HG03457 (cell line): Measurements from ENCODE around the gene FNBP1.

ENCODE experiments used
- ATAC-seq: cut with Tn5 transposase; IDR thresholded peaks from one replicate; pipeline ENCODE4 v1.9.1; 2021; ENCODE audit warnings: moderate number of reproducible peaks; ENCODE audit not compliant: unreplicated experiment

FNBP1 gene

DNA sequence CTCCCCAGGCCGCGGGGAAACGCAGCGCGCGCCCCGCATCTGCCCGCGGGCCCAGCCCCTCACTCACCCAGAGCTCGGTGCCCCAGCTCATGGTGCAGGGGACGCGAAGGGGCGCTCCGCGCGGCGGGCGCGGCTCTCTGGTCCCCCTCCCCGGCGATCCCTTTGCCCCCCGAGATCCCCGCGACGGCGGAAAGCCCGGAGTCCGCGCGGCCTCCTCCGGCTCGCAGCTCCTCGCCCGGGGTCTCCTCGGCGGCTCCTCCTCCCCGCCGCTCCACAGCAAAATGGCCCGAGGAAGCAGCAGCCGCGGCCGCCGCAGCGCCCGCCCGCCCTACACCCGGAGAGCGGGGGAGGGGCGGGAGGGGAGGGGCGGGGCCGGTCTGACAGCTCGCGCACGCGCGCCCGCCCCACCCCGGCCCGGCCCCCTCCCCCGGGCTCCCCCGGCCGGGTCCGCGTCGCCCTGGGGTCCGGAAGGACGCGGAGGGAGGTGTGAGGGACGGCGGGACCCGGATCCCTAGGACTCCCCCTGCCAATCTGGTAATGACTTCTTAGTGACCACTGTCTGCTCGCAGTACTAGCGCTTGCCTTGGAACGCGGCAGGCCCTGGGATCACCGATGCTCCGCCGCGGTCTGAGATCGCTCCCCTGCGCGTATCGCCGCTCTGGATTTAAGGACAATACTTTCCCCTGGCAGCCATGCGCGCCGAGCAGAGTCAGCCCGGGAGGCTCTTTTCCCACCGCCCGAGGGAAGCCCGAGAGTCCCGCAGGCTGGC is at the start of gene FNBP1:
TSS of gene FNBP1 (minus strand) at position 305 of the 769 bp plus-strand sequence. CDS start at position 91, 214 bp downstream.
- ATAC-seq = no peak

GRCh38 chr9:130090915-130091314 is 47.9 kb upstream of the FNBP1 start:
- ATAC-seq = no peak

- ATAC-seq = no peak
Measured at GRCh38 chr9:130089141-130089540, 46.2 kb upstream of the FNBP1 start.

GRCh38 chr9:130088051-130088450 is 45.1 kb upstream of the FNBP1 start:
- ATAC-seq = no peak

GRCh38 chr9:130084337-130084736 is 41.3 kb upstream of the FNBP1 start:
- no peak for ATAC-seq

DNA sequence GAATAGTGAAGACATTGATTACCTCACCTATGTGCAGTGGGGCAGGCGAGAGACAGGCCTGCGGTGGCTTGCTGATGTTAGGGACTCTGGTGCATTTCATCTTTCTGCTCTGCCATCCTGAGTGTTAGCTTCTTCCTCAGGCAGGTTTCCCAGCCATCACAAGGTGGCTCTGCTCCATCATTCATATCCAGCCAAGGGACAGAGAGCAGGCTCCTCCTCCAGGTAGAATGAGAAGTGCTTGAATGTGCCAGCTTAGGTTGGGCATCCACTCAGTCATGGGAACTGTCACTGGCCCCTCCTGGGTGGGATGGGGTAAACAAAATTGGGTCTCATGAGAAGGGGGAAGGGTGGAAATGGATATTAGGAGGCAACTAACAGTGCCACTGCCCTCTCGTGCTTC is 35.6 kb upstream of the FNBP1 start:
- ATAC-seq = no peak

GRCh38 chr9:130073373-130073772 is 30.4 kb upstream of the FNBP1 start:
- no peak for ATAC-seq

GRCh38 chr9:130072515-130073235 is 29.7 kb upstream of the FNBP1 start:
- no peak for ATAC-seq

DNA sequence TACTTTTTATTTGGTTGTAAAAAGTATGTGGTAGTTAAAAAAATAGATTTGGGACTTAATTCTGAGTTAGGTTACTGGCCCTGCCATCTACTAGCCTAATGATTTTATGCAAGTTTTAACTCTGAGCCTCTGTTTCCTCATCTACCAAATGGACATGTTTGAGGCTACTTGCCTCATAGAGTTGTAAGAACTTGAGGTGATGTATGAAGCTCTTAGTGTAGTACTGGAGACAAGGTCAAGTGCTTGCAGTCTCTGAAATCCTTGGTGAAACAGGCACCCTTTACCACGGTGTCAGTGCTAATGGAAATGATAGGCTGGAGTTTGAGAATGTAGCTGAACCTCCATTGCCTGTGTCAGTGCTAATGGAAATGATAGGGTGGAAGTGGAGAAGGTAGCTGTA is 26.1 kb upstream of the FNBP1 start:
- no peak for ATAC-seq

GRCh38 chr9:130064621-130065020 is 21.6 kb upstream of the FNBP1 start:
- ATAC-seq = no peak

DNA sequence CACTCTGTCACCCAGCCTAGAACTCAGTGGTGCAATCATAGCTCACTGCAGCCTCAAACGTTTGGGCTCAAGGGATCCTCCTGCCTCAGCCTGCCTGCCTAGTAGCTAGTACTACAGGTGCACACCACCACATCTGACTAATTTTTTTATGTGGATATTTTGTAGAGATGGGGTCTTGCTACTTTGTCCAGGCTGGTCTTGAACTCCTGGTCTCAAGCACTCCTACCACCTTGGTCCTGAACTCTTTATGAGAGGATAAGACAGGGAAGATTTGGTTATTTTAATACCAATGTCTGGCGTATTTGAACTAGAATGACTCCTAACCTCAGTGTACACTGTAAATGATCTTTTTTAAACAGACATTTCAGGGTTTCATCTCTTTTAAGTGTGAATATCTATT is 19.8 kb upstream of the FNBP1 start:
- no peak for ATAC-seq

DNA sequence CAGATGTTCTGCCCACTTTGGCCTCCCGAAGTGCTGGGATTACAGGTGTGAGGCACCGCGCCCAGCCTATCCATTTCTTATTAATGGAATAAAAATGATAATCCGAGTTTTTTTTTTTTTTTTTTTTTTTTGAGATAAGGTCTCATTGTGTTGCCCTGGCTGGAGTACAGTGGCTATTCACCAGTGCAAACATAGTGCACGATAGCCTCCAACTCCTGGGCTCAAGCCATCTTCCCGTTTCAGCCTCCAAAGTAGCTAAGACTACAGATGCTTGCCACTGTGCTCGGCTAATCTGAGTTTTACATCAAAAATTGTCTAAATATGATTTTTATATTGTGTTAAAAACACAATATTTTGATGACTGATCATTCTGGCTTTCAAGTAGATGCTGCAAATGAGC is 17.3 kb upstream of the FNBP1 start:
- no peak for ATAC-seq

- ATAC-seq = no peak
Measured at GRCh38 chr9:130058887-130059286, 15.9 kb upstream of the FNBP1 start.

DNA sequence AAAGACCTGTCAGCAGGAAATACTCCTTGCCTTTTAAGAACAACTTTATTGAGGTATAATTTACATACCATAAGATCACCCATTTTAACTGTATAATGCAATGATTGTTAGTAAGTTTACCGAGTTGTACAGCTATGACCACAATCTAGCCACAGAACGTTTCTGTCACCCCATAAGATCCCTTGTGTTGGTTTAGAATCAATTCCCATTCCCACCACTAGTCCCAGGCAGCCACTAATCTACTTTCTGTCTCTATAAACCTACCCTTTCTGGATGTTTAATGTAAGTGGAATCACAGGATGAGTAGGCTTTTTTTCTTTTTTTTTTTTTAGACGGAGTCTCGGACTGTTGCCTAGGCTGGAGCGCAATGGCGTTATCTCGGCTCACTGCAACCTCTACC is 15.2 kb upstream of the FNBP1 start:
- ATAC-seq = no peak

DNA sequence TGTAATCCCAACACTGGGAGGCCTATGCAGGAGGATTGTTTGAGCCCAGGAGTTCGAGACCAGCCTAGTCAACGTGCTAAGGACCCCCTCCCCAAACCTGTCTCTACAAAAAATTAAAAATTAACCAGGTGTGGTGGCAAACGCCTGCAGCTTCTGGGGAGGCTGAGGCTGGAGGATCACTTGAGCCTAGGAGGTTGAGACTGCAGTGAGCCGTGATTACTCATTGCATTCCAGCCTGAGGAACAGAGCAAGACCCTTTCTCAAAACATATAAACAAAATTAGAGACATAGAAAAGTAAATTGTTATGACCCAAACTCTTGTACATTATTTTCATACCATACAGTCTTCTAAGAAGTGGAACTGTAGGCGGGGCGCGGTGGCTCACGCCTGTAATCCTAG is 11.8 kb upstream of the FNBP1 start:
- ATAC-seq = no peak

DNA sequence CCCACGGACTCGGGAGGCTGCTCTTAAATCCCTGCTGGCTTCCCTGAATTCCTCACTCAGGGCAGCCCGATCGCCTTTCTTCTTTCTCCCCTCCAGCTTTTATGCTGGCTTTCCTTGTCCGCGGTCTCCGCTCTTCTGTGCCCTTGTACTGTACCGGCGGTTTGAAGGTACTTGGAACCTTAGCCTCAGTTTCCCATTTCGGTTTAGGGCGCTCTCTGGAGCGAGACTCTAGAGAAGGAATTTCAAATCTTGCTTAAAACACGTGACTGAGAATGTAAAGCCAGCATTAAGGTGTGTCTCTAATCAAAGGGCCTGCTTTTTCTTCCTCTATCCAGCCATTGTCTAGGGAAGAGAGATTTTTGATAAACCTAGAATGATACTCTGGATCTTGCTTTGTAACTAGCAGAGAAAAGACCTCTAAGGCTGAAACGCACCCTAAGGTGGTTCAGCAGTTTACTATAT is 11.4 kb upstream of the FNBP1 start:
- no peak for ATAC-seq

DNA sequence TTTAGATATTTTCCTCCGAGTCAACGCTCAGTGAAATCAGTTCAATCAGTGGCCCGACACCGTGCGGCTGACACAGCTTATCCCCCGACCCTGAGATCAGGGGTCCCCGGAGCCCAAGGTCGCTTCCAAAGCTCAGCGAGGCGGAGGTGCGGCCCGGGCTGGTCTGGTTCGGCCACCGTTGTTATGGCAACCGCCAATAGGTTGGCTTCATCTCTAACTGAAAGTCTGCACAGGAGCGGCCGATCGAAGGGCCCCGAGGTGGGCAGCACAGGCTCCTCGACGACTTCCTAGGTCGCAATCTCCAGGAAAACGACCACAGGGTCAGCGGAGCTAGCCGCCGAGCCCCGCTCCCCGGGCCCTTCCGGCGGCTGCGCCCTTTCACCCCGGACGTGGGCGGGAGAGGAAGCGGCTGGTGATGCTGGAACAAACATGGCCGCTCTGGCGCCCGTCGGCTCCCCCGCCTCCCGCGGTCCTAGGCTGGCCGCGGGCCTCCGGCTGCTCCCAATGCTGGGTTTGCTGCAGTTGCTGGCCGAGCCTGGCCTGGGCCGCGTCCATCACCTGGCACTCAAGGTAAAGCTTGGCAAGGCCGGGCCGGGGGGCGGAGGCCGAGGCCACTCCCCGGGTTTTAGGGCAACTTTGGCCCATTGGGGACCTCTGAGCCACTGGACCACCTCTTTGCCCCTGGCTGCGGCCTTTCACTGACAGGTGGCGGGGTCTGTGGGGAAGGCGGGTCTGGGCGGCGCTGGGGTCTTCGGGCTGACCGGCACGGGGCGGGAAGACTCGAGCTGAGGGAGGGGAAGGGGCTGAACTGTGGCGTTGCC is 10.7 kb upstream of the FNBP1 start, which contains the start of gene GPR107:
TSS of gene GPR107 (plus strand) at position 403 of the 821 bp plus-strand sequence. CDS start at position 430, 27 bp downstream.
- ATAC-seq = peak; percentile 65

GRCh38 chr9:130053109-130053503 is 10.1 kb upstream of the FNBP1 start:
- no peak for ATAC-seq

- ATAC-seq = no peak
Measured at GRCh38 chr9:130051855-130052254, 8.9 kb upstream of the FNBP1 start.

DNA sequence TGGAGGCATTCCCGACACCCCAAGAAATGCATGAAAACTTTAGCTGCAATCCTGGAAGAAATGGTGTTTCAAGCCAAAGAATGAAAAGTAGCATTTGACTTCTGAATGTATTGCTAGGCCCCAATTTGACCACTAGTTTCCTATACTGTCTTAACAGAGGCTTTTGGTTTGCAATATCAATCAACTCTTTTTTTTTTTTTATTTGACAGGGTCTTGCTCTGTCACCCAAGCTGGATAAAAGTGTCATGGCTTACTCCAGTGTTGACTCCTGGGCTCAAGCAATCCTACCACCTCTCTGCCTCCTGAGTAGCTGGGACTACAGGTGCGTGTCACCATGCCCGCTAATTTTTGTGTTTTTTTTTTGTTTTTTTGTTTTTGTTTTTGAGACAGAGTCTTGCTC is 7.5 kb upstream of the FNBP1 start:
- ATAC-seq = no peak
